HG03280 (cell line): ENCODE data around the gene MTCH1.

Experiments
- ATAC-seq: cut with Tn5 transposase; IDR thresholded peaks from one replicate; pipeline ENCODE4 v1.9.1; 2021; ENCODE audit warnings: mild to moderate bottlenecking, moderate library complexity; ENCODE audit not compliant: unreplicated experiment

Gene MTCH1

GRCh38 chr6:37017606-37018197 lies 31.7 kb upstream of the MTCH1 start:
- ATAC-seq, result no peak

GRCh38 chr6:37016995-37017394 lies 31.0 kb upstream of the MTCH1 start:
- no peak for ATAC-seq

- no peak for ATAC-seq
These were observed 29.5 kb upstream of the MTCH1 start for GRCh38 chr6:37015532-37015931.

GRCh38 chr6:37014667-37015066 lies 28.7 kb upstream of the MTCH1 start:
- ATAC-seq, result no peak

DNA sequence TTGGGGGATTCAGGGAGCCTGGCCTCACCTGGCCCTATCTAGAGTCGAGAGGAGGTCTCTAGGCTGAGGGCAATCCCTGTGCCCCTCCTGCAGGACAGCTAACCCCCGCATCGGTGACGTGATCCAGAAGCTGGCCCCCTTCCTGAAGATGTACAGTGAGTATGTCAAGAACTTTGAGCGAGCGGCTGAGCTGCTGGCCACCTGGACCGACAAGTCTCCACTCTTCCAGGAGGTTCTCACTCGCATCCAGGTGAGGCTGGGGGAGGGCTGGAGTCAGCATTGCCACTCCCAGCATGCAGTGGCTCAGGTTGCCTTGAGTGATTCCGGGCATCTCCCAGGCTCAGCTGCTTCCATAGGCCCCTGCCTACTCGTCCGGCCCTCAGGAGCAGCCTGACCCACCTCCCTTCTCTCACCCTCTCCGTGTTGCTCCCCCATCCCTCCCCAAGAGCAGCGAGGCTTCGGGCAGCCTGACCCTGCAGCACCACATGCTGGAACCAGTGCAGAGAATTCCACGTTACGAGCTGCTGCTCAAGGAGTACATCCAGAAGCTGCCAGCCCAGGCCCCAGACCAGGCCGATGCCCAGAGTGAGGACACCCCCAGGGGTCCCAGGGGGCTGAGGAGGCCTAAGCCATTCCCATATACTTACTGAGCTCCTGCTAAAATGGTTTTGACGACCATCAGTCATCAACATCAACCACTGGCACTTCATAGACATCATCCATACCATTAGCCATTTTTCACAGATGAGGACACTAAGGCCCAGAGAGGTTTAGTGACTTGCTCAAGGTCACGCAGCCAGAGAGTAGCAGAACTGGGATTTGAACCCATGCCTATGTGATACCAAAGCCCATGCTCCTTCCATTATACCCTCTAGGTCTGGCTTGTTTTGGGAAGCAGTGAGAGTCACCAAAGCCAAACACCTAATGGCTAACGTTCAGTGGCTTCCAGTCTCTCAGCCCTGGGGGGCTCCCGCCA lies 27.8 kb upstream of the MTCH1 start:
- ATAC-seq, result no peak

GRCh38 chr6:37011656-37012378 lies 25.8 kb upstream of the MTCH1 start:
- ATAC-seq, result no peak

DNA sequence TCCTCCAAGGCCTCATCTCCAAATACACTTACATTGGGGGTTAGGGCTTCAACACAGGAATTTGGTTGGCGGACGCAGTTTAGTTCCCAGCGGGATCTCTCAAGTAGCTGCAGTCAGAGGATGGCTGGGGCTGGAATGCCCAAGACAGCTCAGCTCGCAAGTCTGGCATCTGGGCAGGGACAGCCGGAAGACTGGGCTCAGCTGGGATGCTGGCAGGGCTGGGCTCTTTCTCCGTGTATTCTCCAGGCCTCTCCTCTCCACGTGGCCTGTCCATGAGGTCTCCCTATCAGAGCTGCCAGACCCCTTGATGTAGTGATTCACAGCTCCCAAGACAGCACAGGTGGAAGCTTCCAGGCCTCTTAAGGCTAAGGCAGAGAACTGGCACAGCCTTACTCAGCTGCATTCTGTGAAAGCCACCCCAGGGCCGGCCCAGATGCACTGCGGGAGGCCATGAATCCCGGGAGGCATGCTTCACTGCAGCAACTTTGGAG lies 24.5 kb upstream of the MTCH1 start:
- ATAC-seq, result no peak

DNA sequence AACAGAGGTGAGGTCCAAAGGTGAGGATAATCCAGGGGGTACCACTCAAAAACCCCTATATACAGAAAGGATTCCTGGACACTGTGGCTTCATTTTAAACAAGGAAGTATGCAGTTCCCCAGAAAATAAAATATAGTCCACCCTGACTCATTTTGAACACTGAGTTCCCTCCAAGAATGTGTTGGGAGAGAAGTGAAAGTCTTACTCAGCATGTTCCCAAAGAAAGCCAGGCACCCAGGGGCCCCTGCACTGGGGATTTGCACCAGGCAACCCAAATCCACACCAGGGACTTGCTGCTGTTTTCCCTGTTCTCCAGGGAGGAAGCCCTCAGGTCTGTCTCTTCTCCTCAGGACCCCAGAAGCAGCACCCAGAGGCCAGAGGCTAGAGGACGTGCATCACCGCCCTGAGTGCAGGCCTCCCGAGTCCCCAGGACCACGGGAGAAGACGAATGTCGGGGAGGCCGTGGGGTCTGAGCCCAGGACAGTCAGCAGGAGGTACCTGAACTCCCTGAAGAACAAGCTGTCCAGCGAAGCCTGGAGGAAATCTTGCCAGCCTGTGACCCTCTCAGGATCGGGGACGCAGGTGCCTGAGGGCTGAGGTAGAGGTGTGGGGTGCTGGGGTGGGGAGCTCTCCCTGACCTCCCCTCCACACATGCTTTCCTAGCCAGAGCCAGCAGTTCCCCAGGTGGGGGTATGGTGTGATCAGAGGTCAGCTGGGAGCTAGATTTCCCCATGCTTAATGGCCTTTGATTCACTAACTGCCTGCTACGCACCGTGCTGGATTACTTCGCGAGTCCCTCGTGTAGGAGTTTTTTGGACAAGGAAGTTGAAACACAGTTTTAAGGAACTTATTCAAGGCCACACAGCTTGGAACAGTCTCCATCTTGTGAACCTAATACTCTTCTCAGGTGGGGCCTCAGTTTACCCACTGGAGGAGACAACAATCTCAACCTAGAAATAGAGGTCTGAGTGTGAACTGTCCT lies 22.8 kb upstream of the MTCH1 start:
- ATAC-seq, result no peak

DNA sequence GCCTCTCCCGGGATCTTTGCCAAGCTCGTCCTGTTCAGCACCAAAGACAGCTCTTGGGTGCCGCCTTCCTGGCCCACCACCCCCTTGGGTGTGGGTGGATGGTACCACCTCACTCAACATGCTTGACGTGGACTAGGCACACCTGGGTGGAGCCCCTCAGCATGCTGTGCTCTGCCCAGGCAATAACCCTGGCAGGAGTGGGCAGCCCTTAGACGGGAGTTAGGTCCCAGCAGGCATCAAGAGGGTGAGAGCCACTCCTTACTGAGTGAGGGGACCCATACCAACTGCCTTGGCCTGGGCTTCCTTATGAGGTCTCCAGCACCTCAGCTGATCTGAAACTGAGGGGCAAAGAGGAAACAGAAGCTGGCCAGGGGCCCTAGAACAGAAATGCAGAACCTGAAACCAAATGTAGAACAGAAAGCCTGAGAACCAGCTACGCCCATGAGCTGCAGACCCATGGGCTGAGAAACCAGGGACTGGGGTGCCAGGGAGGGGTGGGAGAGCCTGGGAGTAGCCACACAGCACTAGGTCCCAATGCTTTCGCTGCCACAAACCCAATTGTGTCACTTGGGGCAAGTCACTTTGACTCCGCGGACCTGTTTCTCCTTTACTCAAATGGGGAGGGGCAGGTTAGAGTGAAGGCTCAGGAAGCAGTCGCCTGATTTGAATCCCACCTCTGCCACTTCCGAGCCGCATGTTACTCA lies 21.5 kb upstream of the MTCH1 start:
- peak; percentile 35 for ATAC-seq

GRCh38 chr6:37006793-37007339 lies 20.9 kb upstream of the MTCH1 start:
- no peak for ATAC-seq

DNA sequence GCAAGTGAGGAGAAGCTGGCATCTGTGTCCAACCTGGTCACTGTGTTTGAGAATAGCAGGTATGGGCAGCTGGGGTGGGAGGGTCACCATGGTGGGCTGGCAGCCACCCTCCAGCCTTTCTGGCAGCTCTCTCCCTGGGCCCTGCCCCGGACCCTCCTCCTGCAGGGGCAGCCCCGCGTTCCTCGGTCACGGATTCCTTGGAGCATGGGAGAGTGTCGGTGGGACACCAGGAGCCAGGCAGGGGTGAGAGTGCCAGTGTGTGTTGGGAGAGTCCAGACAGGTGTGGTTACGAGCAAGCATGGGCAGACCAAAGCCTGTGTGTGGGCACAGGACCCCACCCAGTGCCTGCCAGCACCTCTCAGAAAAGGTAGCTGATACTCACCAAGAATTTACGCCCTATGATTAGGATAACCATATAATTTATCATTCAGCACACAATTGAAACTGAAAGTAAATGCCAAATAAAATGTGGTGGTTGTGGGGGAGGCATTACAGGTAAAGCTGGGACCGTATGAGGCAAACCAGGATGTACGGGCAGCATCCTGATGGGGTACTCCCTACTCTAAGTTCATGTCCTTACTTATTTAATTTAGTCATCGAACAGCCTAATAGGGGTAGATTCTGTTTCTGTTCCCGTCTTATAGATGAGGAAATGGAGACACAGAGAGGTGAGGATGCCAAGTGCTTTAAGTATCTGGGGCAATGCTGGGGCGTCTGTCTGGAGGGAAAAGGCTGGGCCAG lies 20.0 kb upstream of the MTCH1 start:
- ATAC-seq, result peak; percentile 9

- peak; percentile 56 for ATAC-seq
These were observed 19.2 kb upstream of the MTCH1 start, which contains the start of gene FGD2 for GRCh38 chr6:37005061-37005810. Gene FGD2 (plus strand): TSS chr6:37005655. CDS start chr6:37005818, 163 bp downstream.

DNA sequence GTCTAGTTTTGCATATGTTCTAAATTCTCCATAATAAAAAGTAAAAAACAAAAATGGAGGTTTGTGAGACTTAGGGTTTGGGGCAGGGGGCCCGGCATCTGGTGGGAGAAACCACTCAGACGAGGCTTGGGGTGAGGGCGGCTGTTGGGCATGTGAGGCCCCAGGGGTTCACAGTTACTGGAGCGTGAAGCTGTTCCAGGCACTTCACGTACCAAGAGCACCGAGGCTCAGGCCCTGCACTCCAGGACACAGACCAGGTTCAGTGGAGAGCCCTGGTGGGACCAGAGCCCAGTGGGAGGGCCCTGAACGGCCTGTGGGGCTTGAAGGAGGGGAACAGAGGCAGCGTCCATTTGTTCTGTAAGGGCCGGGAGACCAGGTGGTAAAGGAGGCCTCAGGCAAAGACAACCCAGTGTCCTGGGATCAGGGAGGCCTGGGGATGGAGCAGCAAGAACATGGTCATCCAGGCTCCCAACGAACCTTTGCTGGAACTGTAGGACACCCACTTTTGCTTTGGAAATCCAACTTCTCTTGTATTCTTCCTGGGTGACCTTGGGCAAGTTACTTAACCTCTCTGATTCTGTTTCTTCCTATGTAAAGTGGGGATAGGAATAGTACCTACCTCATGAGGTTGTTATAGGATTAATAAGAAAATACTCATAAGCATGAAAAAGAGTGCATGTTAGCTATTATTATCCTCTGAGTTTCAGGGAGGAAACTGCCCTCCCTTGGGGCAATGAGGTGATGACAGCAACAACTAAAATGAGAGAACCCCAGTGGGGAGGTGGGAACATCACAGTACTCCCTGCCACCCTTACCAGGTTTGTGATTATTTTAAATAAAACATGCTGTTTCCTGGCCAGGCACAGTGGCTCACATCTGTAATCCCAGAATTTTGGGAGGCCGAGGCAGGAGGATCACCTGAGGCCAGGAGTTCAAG lies 18.3 kb upstream of the MTCH1 start:
- ATAC-seq, result no peak

- no peak for ATAC-seq
These were observed 13.7 kb upstream of the MTCH1 start for GRCh38 chr6:36999751-37000125.

DNA sequence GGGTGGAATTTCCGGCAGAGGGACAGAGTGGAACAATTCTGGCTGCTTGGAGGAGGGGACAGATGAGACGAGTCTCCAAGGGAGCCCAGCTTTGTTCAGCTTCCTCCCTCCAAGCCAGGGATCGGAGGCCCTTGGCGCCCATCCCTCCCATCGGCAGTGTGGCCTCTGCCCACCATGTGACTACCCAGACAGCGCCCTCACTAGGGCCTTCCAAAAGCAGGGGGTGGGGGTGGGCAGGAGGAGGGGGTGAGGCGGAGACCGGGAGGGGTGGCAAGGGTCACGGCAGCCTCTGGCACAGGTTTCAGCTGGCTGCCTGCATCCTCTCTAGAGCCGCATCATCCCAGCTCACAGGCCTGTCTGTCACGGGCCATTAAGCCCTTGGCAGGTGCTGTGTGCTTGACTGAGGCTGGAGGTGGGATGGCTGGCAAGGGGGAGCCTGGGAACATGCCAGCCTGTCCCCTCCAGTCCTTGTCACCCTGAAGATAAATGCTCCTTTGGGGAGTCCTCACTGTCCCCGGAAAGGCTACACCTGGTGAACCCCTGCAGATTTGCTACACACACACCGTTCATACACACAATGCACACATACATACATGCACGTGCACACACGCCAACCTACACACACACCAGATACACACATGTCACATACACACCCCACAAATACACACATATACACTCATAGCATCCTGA lies 13.2 kb upstream of the MTCH1 start:
- ATAC-seq, result no peak

GRCh38 chr6:36998723-36999038 lies 12.7 kb upstream of the MTCH1 start:
- no peak for ATAC-seq
